Chondrocyte (in vitro differentiated cells): Measurements from ENCODE around the gene SLCO3A1. TPM values are rescaled to one million over a fixed set of nuclear protein-coding genes. Genes with fewer than 3 reads are reported as not detected.

Experiments used
- DNase-seq: peaks from one replicate; pipeline ENCODE4 v3.0.0; 2021; ENCODE audit warnings: mixed read lengths, low spot score
- H3K27ac Mint-ChIP-seq: one replicate; pipeline ENCODE4 v1.8.0; 2021; ENCODE audit warnings: mild to moderate bottlenecking, moderate library complexity, mixed read lengths; ENCODE audit not compliant: unreplicated experiment
- H3K27me3 Mint-ChIP-seq: 2 replicates; pipeline ENCODE4 v1.8.0; 2021; ENCODE audit warnings: low read depth, mixed read lengths
- H3K36me3 Mint-ChIP-seq: 2 replicates; pipeline ENCODE4 v1.8.0; 2021; ENCODE audit warnings: low read depth, mixed read lengths
- H3K4me1 Mint-ChIP-seq: 2 replicates; pipeline ENCODE4 v1.8.0; 2021; ENCODE audit warnings: low read depth, mild to moderate bottlenecking, mixed read lengths
- H3K4me3 Mint-ChIP-seq: one replicate; pipeline ENCODE4 v1.8.0; 2021; ENCODE audit warnings: mild to moderate bottlenecking, moderate library complexity, mixed read lengths; ENCODE audit not compliant: unreplicated experiment
- H3K9me3 Mint-ChIP-seq: 2 replicates; pipeline ENCODE4 v1.8.0; 2021; ENCODE audit warnings: low read depth, mixed read lengths
- total RNA-seq: library from RNA; stranded (reverse); gene quantifications from 3 replicates; pipeline ENCODE4 v1.2.1, GENCODE V29; 2021
- TF ChIP-seq, protein P1 (sequence below): fragments of 200-600 bp; sonication (generic); IDR thresholded peaks from 2 replicates; pipeline ENCODE4 v1.5.0; 2021; ENCODE audit warnings: antibody characterized with exemption, mild to moderate bottlenecking, moderate library complexity

SLCO3A1 gene
- total RNA-seq, 1 donor from 2014 or later = 3.7 TPM

DNA sequence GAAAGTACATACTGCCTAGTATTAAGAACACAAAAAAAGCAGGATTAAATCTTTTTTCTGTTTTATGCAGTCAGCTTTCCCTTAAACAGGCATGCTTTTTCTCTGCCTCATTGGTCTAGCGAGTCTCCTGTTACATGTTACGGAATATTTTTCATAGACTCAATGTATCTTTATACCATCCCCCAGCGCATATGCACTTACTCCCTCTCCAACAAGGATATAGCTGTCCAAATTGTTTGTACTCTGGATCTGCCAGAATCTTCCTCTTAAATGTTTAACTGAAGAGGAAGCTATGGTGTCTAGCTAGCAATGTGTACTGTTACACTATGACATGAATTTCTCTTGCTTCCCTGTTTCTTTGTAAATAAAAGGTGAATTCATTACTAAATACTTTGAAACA is 9.2 kb upstream of the SLCO3A1 start:
- Mint-ChIP-seq H3K9me3 (peaks cover 7% of the 10 kb centered on the region), H3K4me1 (no peaks in the 10 kb centered on the region), H3K4me3 (no peak overlapping the region), H3K27me3 (peaks cover 34% of the 10 kb centered on the region), H3K36me3 (peaks cover 1% of the 10 kb centered on the region), H3K27ac (no peak overlapping the region)
- TF ChIP-seq, protein P1, sequence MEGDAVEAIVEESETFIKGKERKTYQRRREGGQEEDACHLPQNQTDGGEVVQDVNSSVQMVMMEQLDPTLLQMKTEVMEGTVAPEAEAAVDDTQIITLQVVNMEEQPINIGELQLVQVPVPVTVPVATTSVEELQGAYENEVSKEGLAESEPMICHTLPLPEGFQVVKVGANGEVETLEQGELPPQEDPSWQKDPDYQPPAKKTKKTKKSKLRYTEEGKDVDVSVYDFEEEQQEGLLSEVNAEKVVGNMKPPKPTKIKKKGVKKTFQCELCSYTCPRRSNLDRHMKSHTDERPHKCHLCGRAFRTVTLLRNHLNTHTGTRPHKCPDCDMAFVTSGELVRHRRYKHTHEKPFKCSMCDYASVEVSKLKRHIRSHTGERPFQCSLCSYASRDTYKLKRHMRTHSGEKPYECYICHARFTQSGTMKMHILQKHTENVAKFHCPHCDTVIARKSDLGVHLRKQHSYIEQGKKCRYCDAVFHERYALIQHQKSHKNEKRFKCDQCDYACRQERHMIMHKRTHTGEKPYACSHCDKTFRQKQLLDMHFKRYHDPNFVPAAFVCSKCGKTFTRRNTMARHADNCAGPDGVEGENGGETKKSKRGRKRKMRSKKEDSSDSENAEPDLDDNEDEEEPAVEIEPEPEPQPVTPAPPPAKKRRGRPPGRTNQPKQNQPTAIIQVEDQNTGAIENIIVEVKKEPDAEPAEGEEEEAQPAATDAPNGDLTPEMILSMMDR = no peak
- no peak for DNase-seq

DNA sequence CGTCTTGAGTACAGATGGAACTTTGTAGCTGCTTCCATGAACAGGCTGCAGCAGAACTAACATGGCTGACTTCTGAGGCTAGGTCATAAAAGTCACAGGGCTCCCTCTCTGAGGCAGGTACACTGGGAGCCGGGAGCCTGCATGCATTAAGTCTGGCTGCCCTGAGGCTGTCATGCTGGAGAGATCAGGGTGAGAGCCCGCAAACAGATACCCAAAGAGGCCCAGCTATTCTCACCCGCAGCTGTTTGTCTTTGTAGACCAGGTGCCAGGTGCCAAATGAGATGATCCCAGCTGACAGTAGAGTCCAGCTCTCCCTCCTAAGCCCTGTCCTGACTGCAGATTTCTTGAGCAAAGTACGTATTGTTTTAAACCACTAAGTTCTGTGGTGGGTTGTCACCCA is 8.6 kb upstream of the SLCO3A1 start:
- Mint-ChIP-seq H3K4me3 (no peak overlapping the region), H3K9me3 (peaks cover 7% of the 10 kb centered on the region), H3K4me1 (no peaks in the 10 kb centered on the region), H3K27me3 (peaks cover 36% of the 10 kb centered on the region), H3K27ac (no peak overlapping the region), H3K36me3 (peaks cover 1% of the 10 kb centered on the region)
- DNase-seq = no peak
- TF ChIP-seq, protein P1 = no peak

DNA sequence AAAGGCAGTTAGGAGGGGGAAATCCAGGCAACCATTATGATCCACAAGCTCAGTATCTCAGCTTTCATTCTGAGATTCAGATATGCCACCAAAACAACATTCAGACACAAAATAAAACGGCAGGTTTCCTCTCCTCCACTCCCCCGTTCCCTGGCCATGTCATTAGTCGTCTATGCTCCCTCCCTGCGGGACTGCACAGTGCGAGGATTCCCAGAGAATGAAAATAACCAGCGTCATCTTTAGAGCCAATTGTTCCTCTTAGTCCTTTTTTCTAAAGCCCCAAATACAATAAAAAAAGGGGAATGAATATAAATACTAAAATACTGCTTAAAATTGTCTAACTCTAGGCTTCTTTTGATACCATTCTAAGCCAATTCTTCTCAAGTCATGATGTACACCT is 7.8 kb upstream of the SLCO3A1 start:
- Mint-ChIP-seq H3K27me3 (peaks cover 33% of the 10 kb centered on the region), H3K9me3 (peaks cover 7% of the 10 kb centered on the region), H3K36me3 (peaks cover 1% of the 10 kb centered on the region), H3K4me3 (no peak overlapping the region), H3K27ac (no peak overlapping the region), H3K4me1 (no peaks in the 10 kb centered on the region)
- DNase-seq = no peak
- TF ChIP-seq, protein P1 = no peak

DNA sequence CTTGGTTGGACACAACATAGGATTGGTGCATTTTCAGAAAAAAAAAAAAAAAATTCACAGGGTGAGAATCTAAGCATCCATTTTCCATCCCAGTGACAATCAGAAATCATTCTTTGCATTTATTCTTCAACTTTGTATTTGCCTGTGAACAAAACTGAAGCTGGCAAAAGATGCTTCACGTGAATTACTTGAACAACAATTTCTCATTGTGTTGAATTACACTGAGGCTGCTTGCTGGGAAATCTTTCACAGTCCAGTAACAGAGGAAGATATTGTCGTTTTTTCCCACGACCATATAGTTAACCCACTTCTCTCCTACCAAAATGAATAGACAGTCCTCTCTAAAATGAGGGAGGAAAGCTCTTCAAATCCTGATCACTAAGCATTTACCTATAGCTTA is 4.3 kb upstream of the SLCO3A1 start:
- Mint-ChIP-seq H3K36me3 (peaks cover 1% of the 10 kb centered on the region), H3K27ac (no peak overlapping the region), H3K27me3 (peaks cover 29% of the 10 kb centered on the region), H3K9me3 (no peaks in the 10 kb centered on the region), H3K4me3 (no peak overlapping the region), H3K4me1 (peaks cover 8% of the 10 kb centered on the region)
- TF ChIP-seq, protein P1 = no peak
- no peak for DNase-seq

DNA sequence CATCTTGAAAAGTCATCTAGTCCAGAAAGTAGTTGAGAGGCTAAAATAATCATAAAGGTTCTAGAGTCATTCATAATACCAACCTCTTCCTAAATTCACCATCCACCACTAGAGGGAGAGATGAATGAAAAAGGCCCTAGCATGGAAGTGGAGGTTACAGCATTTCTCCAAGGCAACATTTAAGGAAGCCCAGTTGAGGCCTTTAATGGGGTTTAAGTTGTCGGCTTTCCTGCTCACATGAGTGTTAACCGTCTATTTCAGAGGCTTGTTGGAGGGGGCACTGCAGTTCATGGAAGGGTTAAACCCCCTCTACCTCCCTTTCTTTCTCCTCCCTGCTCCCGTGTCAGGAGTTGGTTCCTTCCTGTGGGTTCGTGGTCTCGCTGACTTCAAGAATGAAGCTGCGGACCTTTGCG is 3.8 kb upstream of the SLCO3A1 start:
- no peak overlapping the region for H3K4me3 Mint-ChIP-seq
- H3K27me3 Mint-ChIP-seq = peaks cover 26% of the 10 kb centered on the region
- H3K4me1 Mint-ChIP-seq = peaks cover 8% of the 10 kb centered on the region

More for the DNA sequence above, 3.8 kb upstream of the SLCO3A1 start:
- no peak for DNase-seq
- H3K9me3 Mint-ChIP-seq = no peaks in the 10 kb centered on the region
- TF ChIP-seq, protein P1 = peak; percentile 81
- no peak overlapping the region for H3K27ac Mint-ChIP-seq
- peaks cover 1% of the 10 kb centered on the region for H3K36me3 Mint-ChIP-seq
